Measurements from ENCODE around the gene TNFRSF1B.
"Not testable (repeated sequence)": the region's sequence is repeated elsewhere in the genome, so short reads cannot be mapped to it uniquely, and the experiment has no call there.

Gene TNFRSF1B

DNA sequence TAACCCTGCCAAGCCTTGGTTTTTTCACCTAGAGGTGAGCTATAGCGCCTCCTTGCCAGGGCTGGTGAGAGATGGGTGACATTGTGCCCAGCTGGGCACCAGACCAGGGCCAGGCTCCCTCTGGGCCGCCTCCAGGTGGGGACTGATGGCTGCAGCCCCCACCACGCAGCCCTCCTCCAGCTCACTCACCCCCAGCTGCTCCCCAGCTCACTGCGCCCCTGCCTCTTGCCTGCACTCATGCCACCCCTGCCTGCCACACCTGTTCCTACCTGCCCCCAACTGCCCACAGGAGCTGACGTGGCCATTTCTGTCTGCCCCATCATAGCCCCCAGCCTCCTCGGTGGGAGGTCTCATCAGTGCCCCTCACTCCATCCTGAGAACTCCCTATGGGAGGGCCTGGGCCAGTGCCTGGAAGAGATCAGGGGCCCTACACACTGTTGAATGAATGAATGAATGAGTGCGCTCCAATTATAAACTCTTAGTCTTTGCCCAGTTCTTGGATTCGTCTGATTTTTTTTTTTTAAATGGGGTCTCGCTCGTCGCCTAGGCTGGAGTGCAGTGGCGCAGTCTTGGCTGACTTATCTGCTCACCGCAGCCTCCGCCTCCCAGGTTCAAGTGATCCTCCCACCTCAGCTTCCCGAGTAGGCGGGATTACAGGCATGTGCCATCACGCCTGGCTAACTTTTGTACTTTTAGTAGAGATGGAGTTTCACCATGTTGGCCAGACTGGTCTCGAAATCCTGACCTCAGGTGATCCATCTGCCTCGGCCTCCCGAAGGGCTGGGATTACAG is 36.6 kb downstream of the TNFRSF1B start:
- no peak overlapping the region for H3K4me3 ChIP-seq (ENCODE audit: low read length)
- DNase-seq (ENCODE audit: low read depth, low spot score), result no peak

DNA sequence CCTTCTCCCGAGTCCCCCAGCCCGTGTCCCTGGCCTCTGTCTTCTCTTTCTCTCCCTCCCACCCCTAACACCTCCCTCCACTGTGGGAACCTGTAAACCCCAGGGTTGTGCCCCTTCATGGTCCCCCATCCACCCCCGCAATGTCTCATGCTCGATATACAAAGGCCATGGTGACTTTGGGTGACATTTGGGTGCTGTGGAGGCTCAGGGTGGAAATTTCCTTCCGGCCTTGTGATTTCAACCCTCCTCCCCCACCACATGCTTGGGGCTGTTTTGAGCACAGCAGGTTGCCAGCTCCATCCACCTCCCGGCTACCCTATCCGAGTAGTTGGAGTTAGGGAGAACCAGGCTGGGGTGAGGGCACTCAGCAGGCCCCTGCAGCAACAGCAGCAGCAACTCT is 37.3 kb downstream of the TNFRSF1B start:
- DNase-seq (ENCODE audit: low read depth, low spot score), result no peak

DNA sequence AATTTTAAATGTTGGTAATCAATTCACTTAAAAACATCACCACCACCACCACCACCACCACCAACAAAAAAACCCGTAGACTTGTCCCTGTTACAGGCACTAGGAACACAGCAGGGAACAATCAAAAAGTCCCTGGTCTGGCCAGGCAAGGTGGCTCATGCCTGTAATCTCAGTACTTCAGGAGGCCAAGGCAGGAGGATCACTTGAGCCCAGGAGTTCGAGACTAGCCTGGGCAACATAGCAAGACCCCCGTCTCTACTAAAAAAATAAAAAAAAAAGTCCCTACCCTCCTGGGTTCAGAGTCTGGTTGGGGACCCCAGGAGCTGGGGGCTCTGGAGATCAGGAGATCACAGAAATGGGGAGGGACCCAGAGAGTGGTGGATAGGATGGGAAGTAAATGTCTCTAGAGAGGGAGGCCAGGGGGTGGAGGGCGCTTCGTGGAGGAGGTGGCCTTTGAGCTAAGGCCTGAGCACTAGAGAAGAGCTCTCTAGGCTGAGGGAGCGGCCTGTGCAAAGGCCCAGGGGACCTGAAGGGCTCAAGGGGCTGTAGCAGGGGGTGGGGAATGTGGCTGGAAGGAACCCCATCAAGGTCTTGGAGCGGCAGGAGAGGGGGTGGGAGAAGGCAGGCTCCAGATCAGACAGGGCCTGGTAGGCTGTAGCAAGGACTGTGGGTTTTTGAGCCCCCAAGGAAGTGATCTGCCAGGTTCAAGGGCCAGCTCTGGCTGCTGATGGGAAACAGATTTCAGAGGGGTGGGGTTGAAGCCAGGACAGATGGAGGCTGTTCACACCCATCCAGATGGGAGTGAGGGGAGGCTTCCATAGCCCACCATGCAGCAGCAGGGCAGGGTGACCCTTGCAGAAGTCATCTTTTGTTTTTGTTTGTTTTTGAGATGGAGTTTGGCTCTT is 38.2 kb downstream of the TNFRSF1B start:
- H3K4me3 ChIP-seq (ENCODE audit: low read length), result no peak overlapping the region
- no peak for DNase-seq (ENCODE audit: low read depth, low spot score)

More for the DNA sequence above, 37.3 kb downstream of the TNFRSF1B start:
- H3K4me3 ChIP-seq (ENCODE audit: low read length), result no peak overlapping the region

DNA sequence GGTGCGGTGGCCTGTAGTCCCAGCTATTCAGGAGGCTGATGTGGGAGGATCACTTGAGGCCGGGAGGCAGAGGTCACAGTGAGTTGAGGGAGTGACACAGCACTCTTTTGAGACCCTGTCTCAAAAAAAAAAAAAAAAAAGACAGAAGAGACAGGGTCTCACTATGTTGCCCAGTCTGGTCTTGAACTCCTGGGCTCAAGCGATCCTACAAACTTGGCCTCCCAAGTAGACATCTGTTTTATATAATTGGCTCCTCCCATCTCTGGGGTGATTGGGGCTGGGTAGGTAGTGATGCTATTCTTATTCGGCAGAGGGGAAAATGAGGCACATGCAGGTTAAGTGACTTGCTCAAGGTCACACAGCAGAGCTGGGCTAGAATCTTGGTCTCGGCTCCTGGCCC is 39.4 kb downstream of the TNFRSF1B start:
- no peak overlapping the region for H3K4me3 ChIP-seq (ENCODE audit: low read length)
- DNase-seq (ENCODE audit: low read depth, low spot score), result no peak

DNA sequence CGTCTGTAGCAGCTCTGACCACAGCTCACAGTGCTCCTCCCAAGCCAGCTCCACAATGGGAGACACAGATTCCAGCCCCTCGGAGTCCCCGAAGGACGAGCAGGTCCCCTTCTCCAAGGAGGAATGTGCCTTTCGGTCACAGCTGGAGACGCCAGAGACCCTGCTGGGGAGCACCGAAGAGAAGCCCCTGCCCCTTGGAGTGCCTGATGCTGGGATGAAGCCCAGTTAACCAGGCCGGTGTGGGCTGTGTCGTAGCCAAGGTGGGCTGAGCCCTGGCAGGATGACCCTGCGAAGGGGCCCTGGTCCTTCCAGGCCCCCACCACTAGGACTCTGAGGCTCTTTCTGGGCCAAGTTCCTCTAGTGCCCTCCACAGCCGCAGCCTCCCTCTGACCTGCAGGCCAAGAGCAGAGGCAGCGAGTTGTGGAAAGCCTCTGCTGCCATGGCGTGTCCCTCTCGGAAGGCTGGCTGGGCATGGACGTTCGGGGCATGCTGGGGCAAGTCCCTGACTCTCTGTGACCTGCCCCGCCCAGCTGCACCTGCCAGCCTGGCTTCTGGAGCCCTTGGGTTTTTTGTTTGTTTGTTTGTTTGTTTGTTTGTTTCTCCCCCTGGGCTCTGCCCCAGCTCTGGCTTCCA is 40.1 kb downstream of the TNFRSF1B start:
- no peak overlapping the region for H3K4me3 ChIP-seq (ENCODE audit: low read length)
- no peak for DNase-seq (ENCODE audit: low read depth, low spot score)

DNA sequence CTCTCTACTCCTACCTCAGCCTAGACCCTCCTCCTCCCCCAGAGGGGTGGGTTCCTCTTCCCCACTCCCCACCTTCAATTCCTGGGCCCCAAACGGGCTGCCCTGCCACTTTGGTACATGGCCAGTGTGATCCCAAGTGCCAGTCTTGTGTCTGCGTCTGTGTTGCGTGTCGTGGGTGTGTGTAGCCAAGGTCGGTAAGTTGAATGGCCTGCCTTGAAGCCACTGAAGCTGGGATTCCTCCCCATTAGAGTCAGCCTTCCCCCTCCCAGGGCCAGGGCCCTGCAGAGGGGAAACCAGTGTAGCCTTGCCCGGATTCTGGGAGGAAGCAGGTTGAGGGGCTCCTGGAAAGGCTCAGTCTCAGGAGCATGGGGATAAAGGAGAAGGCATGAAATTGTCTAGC is 41.5 kb downstream of the TNFRSF1B start:
- no peak overlapping the region for H3K4me3 ChIP-seq (ENCODE audit: low read length)
- no peak for DNase-seq (ENCODE audit: low read depth, low spot score)

DNA sequence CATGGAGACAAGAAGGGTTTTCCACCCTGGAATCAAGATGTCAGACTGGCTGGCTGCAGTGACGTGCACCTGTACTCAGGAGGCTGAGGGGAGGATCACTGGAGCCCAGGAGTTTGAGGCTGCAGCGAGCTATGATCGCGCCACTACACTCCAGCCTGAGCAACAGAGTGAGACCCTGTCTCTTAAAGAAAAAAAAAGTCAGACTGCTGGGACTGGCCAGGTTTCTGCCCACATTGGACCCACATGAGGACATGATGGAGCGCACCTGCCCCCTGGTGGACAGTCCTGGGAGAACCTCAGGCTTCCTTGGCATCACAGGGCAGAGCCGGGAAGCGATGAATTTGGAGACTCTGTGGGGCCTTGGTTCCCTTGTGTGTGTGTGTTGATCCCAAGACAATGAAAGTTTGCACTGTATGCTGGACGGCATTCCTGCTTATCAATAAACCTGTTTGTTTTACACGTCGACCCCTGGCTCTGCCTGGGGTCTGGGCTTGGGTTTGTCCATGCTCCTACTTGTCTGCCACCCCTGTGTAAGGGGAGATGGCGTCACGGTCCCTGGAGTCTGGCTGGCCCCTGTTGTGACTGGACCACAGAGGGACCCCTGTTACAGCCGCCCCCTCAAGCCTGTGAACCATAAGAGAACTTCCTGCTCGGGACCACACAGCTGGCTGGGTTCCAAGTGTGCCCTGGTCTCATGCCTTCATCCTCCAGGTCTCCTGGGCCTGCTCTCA is 42.1 kb downstream of the TNFRSF1B start:
- peak; percentile 45 for DNase-seq (ENCODE audit: low read depth, low spot score)
- H3K4me3 ChIP-seq (ENCODE audit: low read length), result no peak overlapping the region

DNA sequence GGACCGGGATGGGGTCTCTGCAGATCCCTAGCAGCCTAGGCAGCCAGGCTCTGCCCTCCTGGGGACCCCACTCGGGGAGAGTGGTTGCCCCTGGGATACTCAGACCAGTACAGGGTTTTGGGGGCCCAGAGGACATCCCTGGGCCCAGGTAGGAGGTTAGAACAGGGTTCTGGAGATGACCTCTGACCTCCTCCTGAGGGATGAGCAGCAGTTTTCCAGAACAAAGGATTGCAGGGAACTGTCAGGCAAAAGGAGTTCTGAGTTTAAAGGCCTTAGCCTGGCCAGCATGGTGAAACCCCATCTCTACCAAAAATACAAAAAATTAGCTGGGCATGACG is 42.7 kb downstream of the TNFRSF1B start:
- no peak for DNase-seq (ENCODE audit: low read depth, low spot score)
- no peak overlapping the region for H3K4me3 ChIP-seq (ENCODE audit: low read length)

DNA sequence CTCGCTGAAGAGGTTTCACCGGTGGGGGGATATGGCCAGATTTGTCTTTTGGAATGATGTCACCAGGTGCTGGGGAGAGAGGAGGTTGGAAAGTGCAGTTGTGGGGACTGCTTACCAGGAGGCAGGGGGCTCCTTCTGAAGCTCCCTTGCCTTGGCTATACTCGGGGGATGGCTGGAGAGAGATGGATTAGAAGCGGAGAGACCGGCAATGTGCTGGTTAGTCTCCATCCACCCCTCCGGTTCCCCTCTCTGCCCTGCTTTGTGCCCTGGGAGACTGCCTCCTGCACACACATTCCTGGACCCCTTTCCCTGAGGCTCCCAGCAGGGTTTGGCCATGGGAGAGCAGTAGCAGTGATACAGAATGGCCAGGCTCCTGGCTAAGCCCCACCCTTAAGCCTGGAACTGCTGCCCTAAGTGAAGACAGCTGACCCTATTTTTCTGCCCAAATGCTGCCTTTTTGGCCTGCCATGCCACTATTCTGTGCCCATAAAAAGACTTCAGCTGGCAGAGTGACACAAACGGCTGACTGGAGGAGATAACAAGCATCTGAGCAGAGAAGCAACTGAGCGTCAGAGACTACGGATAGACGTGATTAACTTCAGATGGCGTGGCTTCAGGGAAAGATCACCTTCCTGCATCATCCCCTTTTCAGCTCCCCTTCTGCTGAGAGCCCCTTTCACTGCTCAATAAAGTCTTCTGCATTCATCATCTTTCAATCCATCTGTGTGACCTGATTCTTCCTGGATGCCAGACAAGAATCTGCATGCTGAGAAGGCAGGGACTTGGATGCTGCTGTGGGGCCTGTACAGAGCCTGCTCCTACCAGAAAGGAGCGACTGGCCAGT is 48.5 kb downstream of the TNFRSF1B start:
- DNase-seq (ENCODE audit: low read depth, low spot score), result no peak
- no peak overlapping the region for H3K4me3 ChIP-seq (ENCODE audit: low read length)

DNA sequence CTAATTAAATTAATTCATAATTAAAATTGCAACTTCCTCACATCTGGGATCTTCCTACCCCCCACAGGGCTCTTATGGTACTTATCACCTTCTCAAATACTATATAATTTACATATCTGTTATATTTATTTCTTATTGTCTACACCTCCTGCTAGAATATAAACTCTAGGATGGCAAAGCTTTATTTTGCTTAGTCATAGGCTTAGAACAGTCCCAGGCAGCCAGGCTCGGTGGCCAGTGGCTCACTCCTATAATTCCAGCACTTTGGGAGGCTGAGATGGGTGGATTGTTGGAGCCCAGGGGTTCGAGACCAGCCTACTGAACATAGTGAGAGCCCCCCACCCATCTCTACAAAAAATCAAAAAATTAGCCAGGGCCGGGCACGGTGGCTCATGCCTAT is 53.0 kb downstream of the TNFRSF1B start:
- no peak overlapping the region for H3K4me3 ChIP-seq (ENCODE audit: low read length)
- no peak for DNase-seq (ENCODE audit: low read depth, low spot score)

DNA sequence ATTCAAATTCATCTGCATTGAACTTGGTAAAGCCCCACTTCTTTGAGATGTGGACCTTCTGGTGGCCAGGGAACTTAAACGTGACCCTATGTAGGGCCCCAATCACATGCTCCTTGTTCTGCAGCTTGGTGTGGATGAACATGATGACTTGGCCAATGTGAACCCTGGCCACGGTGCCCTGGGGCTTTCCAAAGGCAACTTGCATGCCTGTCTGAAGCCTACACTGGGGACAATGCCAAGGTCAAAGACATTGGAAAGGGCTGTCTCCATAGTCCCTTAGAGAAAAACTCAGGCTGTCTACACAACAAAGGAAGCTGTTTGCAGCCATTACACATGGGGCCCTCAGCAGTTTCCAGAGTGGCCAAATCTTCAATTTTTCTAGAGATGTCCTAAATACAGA is 54.1 kb downstream of the TNFRSF1B start:
- no peak overlapping the region for H3K4me3 ChIP-seq (ENCODE audit: low read length)
- DNase-seq (ENCODE audit: low read depth, low spot score), result no peak

DNA sequence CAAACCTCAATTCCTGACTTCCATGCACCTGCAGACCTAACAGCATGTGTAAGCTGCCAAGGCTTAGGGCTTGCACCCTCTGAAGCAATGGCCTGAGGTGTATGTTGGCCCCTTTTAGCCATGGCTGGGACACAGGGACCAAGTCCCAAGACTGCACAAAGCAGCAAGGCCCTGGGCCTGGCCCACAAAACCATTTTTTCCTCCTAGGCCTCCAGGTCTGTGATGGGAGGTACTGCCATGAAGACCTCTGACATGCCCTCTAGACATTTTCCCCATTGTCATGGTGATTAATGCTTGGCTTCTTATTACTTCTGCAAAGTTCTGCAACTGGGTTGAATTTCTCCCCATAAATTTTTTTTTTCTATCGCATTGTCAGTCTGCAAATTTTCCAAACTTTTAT is 55.9 kb downstream of the TNFRSF1B start:
- DNase-seq (ENCODE audit: low read depth, low spot score); H3K4me3 ChIP-seq (ENCODE audit: low read length): not testable (repeated sequence)

DNA sequence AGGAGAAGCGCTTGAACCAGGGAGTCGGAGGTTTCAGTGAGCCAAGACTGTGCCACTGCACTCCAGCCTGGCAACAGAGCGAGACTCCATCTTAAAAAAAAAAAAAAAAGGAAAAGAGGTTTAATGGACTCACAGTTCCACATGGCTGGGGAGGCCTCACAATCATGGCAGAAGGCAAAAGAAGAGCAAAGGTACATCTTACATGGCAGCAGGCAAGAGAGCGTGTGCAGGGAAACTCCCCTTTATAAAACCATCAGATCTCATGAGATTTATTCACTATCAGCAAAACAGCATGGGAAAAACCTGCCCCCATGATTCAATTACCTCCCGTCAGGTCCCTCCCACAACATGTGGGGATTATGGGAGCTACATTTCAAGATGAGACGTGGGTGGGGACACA is 57.3 kb downstream of the TNFRSF1B start:
- not testable (repeated sequence) for DNase-seq (ENCODE audit: low read depth, low spot score)

DNA sequence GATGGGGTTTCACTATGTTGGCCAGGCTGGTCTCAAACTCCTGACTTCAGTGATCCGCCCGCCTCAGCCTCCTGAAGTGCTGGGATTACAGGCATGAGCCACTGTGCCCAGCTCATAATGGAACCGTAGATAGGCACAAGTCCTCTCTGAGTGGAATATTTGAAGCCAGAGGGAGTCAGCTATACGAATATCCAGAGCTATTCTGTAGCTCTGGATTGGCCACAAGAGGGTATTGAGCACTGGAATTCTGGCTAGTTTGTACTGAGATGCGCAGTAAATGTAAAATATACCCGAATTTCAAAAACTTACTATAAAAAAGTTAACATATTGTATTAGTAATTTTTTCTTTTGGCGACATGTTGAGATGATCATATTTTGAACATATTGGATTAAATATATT is 62.2 kb downstream of the TNFRSF1B start:
- H3K4me3 ChIP-seq (ENCODE audit: low read length), result no peak overlapping the region
- DNase-seq (ENCODE audit: low read depth, low spot score), result no peak

More for the DNA sequence above, 57.3 kb downstream of the TNFRSF1B start:
- not testable (repeated sequence) for H3K4me3 ChIP-seq (ENCODE audit: low read length)

DNA sequence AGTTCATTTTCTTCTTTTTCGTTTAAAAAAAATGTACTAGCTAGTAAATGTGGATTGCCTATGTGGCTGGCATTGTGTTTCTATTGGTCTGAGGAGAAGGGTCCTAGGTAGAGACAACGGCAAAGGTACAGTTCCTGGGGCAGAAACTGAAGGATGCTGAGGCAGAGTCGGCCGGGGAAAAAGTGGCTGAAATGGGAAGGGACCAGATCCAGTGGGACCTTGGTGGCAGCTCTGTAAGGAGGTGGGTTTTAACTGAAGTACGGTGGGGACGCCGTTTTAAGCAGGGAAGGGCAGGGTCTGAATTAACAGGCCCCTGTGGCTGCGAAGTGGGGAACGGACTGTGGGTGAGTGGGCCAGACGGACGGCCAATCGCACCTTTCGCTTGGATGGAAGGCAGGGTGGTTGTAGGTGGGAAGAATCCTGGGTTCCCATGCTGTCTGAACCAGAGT is 62.6 kb downstream of the TNFRSF1B start:
- no peak for DNase-seq (ENCODE audit: low read depth, low spot score)
- peak overlapping the region; percentile 3; the same call in 1 of the 2 replicates for H3K4me3 ChIP-seq (ENCODE audit: low read length)

DNA sequence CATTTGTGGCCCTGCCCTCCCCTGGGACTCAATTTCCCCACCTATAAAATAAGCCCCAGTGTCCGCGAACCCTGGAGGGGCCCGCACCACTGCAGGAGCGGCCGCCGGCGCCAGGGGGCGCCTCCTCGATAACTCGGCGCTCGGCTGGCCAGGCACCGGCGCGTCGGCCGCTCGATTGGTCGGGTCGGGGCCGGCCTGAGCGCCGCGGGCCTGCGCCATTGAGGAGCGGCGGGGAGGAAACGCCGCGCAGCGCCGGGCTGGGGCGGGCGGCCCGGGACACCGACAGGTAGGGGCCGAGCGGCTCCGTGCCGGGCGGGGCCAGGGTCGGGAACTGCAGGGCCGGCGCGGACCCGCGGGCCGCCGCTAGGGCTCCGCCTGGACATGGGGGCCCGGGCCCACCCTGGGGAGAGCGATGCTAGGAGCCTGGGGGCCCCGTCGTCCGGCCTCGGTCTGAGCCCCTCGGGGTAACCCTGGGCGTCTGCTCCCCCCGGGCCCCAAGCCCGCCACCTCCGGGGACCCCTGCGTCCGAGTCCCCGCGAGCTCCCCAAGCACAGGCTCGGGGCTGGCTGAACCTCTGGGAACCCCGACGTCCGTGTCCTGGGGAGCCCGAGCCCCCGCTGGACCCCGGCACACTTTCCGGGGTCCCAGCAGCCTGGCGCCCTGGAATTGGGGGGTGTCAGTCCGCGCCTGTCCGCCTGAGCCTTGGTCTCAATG is 63.2 kb downstream of the TNFRSF1B start, which contains the start of gene VPS13D:
Gene VPS13D (plus strand): TSS at position 196 of the 714 bp plus-strand sequence. CDS start 4,237 bp downstream, outside the sequence.
- peak within 1 kb of the TSS; percentile 87 for H3K4me3 ChIP-seq (ENCODE audit: low read length)
- peak; percentile 64 for DNase-seq (ENCODE audit: low read depth, low spot score)

DNA sequence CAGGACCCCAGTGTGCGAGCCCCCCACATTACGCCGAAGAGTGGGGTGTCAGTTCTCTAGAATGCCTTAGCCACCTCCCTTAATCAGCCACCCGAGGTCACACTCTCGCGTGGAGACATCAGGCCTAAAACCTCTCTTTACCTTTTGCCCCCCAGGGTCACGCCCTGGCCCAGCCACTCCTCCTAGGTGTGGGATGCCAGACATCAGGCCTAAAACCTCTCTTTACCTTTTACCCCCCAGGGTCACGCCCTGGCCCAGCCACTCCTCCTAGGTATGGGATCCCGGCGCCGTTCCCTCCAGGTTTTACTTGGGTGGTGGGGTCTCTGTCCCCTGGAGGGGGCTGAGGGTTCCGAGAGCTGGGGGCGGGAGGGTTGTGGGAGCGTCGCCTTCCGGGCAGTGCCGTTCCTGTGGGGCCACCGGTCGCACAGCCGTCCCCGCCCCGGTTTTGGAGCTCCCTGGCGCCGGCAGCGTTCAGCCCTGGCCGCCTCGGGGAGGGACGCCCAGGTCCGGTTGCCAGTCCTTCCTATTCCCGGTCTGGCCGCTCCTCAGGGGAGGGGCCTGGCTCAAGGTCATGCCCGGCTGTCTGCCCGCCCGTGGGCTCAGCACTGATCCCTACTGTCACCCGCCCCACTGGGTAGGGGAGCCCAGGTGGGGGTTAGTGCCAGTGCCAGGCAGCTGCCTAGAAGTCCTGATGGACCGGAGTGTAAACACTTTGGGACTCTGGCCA is 63.9 kb downstream of the TNFRSF1B start:
- H3K4me3 ChIP-seq (ENCODE audit: low read length), result peak overlapping the region; percentile 87
- DNase-seq (ENCODE audit: low read depth, low spot score), result no peak

All from Jurkat, Clone E6-1 (cell line).